ENCODE measurements around the gene FXYD6. TPM values are rescaled to one million over a fixed set of nuclear protein-coding genes. Genes with fewer than 3 reads are reported as not detected.

The FXYD6 gene
- total and polyA plus RNA-seq, 2 donors from 2014 or later: 57.8 to 62.7 TPM

GRCh38 chr11:117851106-117851505 is 25.4 kb downstream of the FXYD6 start:
- intact Hi-C loops (cut with DNase I): no loop called here
- peak in 4 of 5 donors; percentile 9 to 74 (median 18) for DNase-seq
- Histone ChIP-seq H3K4me1 (ENCODE audit: control insufficient read depth in 2 of 3, insufficient read depth in 2 of 3, low read depth in 1 of 3, low read length in 3 of 3) (no peaks in the 10 kb centered on the region), H3K9me3 (ENCODE audit: control insufficient read depth in 2 of 3, insufficient read depth in 1 of 3, low read length in 3 of 3) (peaks cover 0 to 9% (median 0%) of the 10 kb centered on the region in 3 donors), H3K27me3 (ENCODE audit: control insufficient read depth, insufficient read depth, low read length) (no peaks in the 10 kb centered on the region), H3K4me3 (ENCODE audit: low read length in 3 of 3) (no peak overlapping the region), H3K27ac (ENCODE audit: low read depth in 2 of 2, low read length in 2 of 2) (no peak overlapping the region), H3K36me3 (ENCODE audit: control insufficient read depth in 2 of 3, insufficient read depth in 3 of 3, low read length in 3 of 3) (peaks cover 0 to 2% (median 0%) of the 10 kb centered on the region in 3 donors), H3K9ac (ENCODE audit: low read length in 3 of 3) (no peak overlapping the region)
- FAIRE-seq: no peak
- TF ChIP-seq, protein P1, sequence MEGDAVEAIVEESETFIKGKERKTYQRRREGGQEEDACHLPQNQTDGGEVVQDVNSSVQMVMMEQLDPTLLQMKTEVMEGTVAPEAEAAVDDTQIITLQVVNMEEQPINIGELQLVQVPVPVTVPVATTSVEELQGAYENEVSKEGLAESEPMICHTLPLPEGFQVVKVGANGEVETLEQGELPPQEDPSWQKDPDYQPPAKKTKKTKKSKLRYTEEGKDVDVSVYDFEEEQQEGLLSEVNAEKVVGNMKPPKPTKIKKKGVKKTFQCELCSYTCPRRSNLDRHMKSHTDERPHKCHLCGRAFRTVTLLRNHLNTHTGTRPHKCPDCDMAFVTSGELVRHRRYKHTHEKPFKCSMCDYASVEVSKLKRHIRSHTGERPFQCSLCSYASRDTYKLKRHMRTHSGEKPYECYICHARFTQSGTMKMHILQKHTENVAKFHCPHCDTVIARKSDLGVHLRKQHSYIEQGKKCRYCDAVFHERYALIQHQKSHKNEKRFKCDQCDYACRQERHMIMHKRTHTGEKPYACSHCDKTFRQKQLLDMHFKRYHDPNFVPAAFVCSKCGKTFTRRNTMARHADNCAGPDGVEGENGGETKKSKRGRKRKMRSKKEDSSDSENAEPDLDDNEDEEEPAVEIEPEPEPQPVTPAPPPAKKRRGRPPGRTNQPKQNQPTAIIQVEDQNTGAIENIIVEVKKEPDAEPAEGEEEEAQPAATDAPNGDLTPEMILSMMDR (IDR thresholded peaks at IDR 0.05; ENCODE audit: borderline replicate concordance, extremely low read depth, insufficient read depth): no peak

- Histone ChIP-seq H3K36me3 (ENCODE audit: control insufficient read depth in 2 of 3, insufficient read depth in 3 of 3, low read length in 3 of 3) (peaks cover 0 to 2% (median 0%) of the 10 kb centered on the region in 3 donors), H3K9me3 (ENCODE audit: control insufficient read depth in 2 of 3, insufficient read depth in 1 of 3, low read length in 3 of 3) (peaks cover 0 to 9% (median 0%) of the 10 kb centered on the region in 3 donors), H3K4me1 (ENCODE audit: control insufficient read depth in 2 of 3, insufficient read depth in 2 of 3, low read depth in 1 of 3, low read length in 3 of 3) (no peaks in the 10 kb centered on the region), H3K27ac (ENCODE audit: low read depth in 2 of 2, low read length in 2 of 2) (no peak overlapping the region), H3K4me3 (ENCODE audit: low read length in 3 of 3) (no peak overlapping the region), H3K27me3 (ENCODE audit: control insufficient read depth, insufficient read depth, low read length) (no peaks in the 10 kb centered on the region), H3K9ac (ENCODE audit: low read length in 3 of 3) (no peak overlapping the region)
- no peak for FAIRE-seq
- intact Hi-C loops (cut with DNase I): loop anchor here (10.0 kb wide), 1 partner anchor 205 kb away; no protein-coding TSS in a partner anchor
- DNase-seq: peak in 2 of 5 donors; percentile 6 to 19
- TF ChIP-seq, protein P1 (IDR thresholded peaks at IDR 0.05; ENCODE audit: borderline replicate concordance, extremely low read depth, insufficient read depth): no peak
Observed at GRCh38 chr11:117849781-117850414, 26.6 kb downstream of the FXYD6 start.

DNA sequence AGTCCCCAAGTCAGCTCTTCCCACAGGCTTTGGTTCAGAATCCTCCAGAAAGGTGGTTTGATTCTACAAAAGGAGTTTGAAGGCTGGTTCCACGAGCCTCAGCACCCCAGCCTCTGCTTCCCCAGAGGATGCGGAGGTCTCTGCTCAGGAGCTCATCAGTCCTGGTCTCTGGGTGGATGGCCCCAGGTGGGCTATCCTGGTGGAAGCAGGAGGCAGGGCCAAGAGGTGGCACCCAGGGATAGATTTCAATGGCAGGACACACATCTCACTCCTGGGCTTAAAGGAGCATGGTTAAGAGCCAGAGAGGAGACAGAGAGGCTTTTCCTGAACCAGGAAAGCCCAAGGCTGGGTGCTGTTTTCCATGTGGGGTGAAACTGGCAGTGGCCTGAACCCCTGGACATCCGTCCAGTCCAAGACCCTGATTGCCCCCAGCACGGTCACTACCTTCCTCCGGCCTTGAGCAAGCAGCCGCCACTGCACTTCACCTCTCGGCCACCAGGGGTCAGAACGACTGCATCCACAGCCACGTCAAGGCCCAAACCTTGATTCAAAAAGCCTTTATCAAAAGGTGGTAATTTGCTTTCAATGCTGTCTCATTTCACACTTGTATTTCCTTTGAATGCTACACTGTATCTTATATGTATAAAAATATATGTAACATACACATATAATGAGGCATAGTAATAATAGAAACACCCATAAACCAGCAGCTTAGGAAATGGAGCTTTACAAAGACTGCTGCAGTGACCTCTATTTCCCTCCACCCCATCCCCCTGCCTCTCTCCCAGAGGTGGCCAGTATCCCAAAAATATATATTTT is 32.6 kb downstream of the FXYD6 start:
- Histone ChIP-seq H3K4me1 (ENCODE audit: control insufficient read depth in 2 of 3, insufficient read depth in 2 of 3, low read depth in 1 of 3, low read length in 3 of 3) (peaks cover 0 to 5% (median 0%) of the 10 kb centered on the region in 3 donors), H3K4me3 (ENCODE audit: low read length in 3 of 3) (no peak overlapping the region), H3K27me3 (ENCODE audit: control insufficient read depth, insufficient read depth, low read length) (no peaks in the 10 kb centered on the region), H3K9me3 (ENCODE audit: control insufficient read depth in 2 of 3, insufficient read depth in 1 of 3, low read length in 3 of 3) (no peaks in the 10 kb centered on the region), H3K27ac (ENCODE audit: low read depth in 2 of 2, low read length in 2 of 2) (no peak overlapping the region), H3K36me3 (ENCODE audit: control insufficient read depth in 2 of 3, insufficient read depth in 3 of 3, low read length in 3 of 3) (no peaks in the 10 kb centered on the region), H3K9ac (ENCODE audit: low read length in 3 of 3) (peak overlapping the region in 1 of 3 donors; percentile 16)
- TF ChIP-seq, protein P1 (IDR thresholded peaks at IDR 0.05; ENCODE audit: borderline replicate concordance, extremely low read depth, insufficient read depth): peak; percentile 100
- intact Hi-C loops (cut with DNase I): loop anchor here (10.0 kb wide), 1 partner anchor 211 kb away; no protein-coding TSS in a partner anchor
- DNase-seq (peak; percentile 79 to 90 (median 82)), FAIRE-seq (no peak)
